ENCODE data around the gene TUBB1. TPM values are rescaled to one million over a fixed set of nuclear protein-coding genes. Genes with fewer than 3 reads are reported as not detected.

The TUBB1 gene
- total RNA-seq (2021) (not detected in 2 replicates), Bru-seq, nascent RNA (not detected), BruChase-seq, experiment 1, labeled RNA remaining after a 2-hour chase (percentile 10 among the genes with signal in this experiment), BruChase-seq, experiment 2, labeled RNA remaining after a 6-hour chase (percentile 9 among the genes with signal in this experiment)
- long read RNA-seq = 0 reads

DNA sequence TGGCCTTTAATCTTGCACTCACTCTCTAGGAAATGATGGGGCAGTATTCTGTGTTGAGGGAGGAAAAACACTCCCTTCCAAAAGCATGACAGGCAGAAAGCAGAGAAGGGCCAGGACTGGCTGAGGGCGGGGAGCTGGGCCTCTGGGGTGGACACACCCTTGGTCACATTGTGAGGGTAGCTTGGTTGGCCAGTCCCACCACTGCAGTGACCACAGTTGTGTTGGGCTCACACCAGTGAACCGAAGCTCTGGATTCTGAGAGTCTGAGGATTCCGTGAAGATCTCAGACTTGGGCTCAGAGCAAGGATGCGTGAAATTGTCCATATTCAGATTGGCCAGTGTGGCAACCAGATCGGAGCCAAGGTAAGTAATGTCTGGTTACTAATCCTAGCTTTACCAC, at the start of gene TUBB1:
Gene TUBB1 (plus strand): TSS at position 213 of the 400 bp plus-strand sequence. CDS start 94 bp downstream, at position 307.
- H3K9me3 ChIP-seq (ENCODE audit: low read depth, low read length, poor library complexity, severe bottlenecking) = no peaks in the 10 kb centered on the region
- no peak for DNase-seq (ENCODE audit: low spot score)
- intact Hi-C loops (cut with micrococcal nuclease; ENCODE audit: unreplicated experiment) = no loop called here
- ChIA-PET POLR2A (ENCODE audit: low non-redundant PET) (no interaction called here), CTCF (no interaction called here)
- no peak within 1 kb of the TSS for H3K4me3 ChIP-seq (ENCODE audit: low read depth, low read length, poor library complexity, severe bottlenecking)
- H3K4me1 ChIP-seq (ENCODE audit: insufficient read depth, low read length, poor library complexity, severe bottlenecking) = peaks cover 15% of the 10 kb centered on the region
- BruUV-seq (replicated peaks) = no TSS peak
- H3K27me3 ChIP-seq (replicated peaks; ENCODE audit: insufficient read depth, low read depth, low read length, poor library complexity) = no peaks in the 10 kb centered on the region
- H3K36me3 ChIP-seq (ENCODE audit: insufficient read depth, low read length, poor library complexity, severe bottlenecking) = peaks cover 3% of the 10 kb centered on the region
- TF ChIP-seq, protein P1, sequence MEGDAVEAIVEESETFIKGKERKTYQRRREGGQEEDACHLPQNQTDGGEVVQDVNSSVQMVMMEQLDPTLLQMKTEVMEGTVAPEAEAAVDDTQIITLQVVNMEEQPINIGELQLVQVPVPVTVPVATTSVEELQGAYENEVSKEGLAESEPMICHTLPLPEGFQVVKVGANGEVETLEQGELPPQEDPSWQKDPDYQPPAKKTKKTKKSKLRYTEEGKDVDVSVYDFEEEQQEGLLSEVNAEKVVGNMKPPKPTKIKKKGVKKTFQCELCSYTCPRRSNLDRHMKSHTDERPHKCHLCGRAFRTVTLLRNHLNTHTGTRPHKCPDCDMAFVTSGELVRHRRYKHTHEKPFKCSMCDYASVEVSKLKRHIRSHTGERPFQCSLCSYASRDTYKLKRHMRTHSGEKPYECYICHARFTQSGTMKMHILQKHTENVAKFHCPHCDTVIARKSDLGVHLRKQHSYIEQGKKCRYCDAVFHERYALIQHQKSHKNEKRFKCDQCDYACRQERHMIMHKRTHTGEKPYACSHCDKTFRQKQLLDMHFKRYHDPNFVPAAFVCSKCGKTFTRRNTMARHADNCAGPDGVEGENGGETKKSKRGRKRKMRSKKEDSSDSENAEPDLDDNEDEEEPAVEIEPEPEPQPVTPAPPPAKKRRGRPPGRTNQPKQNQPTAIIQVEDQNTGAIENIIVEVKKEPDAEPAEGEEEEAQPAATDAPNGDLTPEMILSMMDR (conservative IDR thresholded peaks at IDR 0.05; ENCODE audit: low read depth, low read length) = no peak
- no peak for TF ChIP-seq EZH2 (IDR thresholded peaks at IDR 0.05; ENCODE audit: borderline replicate concordance, low read depth, low read length, poor library complexity, severe bottlenecking)
- no peak within 1 kb of the TSS for H3K27ac ChIP-seq (ENCODE audit: low read depth, low read length, poor library complexity, severe bottlenecking)

DNA sequence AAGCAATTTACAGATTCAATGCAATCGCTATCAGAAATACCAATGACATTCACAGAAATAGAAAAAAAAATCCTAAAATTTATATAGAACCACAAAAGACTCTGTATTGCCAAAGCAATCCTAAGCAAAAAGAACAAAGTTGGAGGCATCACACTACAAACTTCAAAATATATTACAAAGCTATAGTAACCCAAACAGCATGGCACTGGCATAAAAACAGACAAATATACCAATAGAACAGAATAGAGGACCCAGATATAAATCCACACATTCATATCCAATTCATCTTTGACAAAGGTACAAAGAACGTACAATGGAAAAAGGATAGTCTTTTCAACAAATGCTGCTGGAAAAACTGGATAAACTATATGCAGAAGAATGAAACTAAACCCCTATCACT, 49.8 kb upstream of the TUBB1 start:
- BruUV-seq (replicated peaks) = no TSS peak
- POLR2A ChIA-PET (ENCODE audit: low non-redundant PET) = no interaction called here
- H3K9me3 ChIP-seq (ENCODE audit: low read depth, low read length, poor library complexity, severe bottlenecking) = peaks cover 8% of the 10 kb centered on the region

DNA sequence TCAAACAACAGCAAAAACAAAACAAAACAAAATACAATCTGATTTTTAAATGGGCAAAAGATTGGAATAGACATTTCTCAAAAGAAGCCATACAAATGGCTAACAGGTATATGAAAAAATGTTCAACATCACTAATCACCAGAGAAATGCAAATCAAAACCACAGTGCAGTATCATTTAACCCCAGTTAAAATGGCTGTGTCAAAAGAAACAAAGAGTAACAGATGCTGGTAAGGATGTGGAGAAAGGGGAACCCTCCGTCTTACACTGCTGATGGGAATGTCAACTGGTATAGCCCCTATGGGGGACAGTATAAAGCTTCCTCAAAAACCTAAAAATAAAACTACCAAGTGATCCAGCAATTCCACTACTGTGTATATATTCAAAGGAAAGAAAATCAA, 49.1 kb upstream of the TUBB1 start:
- BruUV-seq (replicated peaks) = no TSS peak
- Histone ChIP-seq H3K27ac (ENCODE audit: low read depth, low read length, poor library complexity, severe bottlenecking) (no peak overlapping the region), H3K9me3 (ENCODE audit: low read depth, low read length, poor library complexity, severe bottlenecking) (peaks cover 8% of the 10 kb centered on the region), H3K27me3 (replicated peaks; ENCODE audit: insufficient read depth, low read depth, low read length, poor library complexity) (no peaks in the 10 kb centered on the region), H3K4me1 (ENCODE audit: insufficient read depth, low read length, poor library complexity, severe bottlenecking) (no peaks in the 10 kb centered on the region), H3K4me3 (ENCODE audit: low read depth, low read length, poor library complexity, severe bottlenecking) (no peak overlapping the region), H3K36me3 (ENCODE audit: insufficient read depth, low read length, poor library complexity, severe bottlenecking) (no peaks in the 10 kb centered on the region)
- intact Hi-C loops (cut with micrococcal nuclease; ENCODE audit: unreplicated experiment) = no loop called here
- POLR2A ChIA-PET (ENCODE audit: low non-redundant PET) = no interaction called here
- no peak for DNase-seq (ENCODE audit: low spot score)
- TF ChIP-seq, protein P1 (conservative IDR thresholded peaks at IDR 0.05; ENCODE audit: low read depth, low read length) = no peak
- TF ChIP-seq EZH2 (IDR thresholded peaks at IDR 0.05; ENCODE audit: borderline replicate concordance, low read depth, low read length, poor library complexity, severe bottlenecking) = no peak
- CTCF ChIA-PET = no interaction called here

More for the DNA sequence above, 49.8 kb upstream of the TUBB1 start:
- no peak overlapping the region for H3K4me3 ChIP-seq (ENCODE audit: low read depth, low read length, poor library complexity, severe bottlenecking)
- H3K4me1 ChIP-seq (ENCODE audit: insufficient read depth, low read length, poor library complexity, severe bottlenecking) = no peaks in the 10 kb centered on the region
- intact Hi-C loops (cut with micrococcal nuclease; ENCODE audit: unreplicated experiment) = no loop called here
- no peaks in the 10 kb centered on the region for H3K36me3 ChIP-seq (ENCODE audit: insufficient read depth, low read length, poor library complexity, severe bottlenecking)
- CTCF ChIA-PET = no interaction called here
- TF ChIP-seq, protein P1 (conservative IDR thresholded peaks at IDR 0.05; ENCODE audit: low read depth, low read length) = no peak
- TF ChIP-seq EZH2 (IDR thresholded peaks at IDR 0.05; ENCODE audit: borderline replicate concordance, low read depth, low read length, poor library complexity, severe bottlenecking) = no peak
- no peak for DNase-seq (ENCODE audit: low spot score)
- no peak overlapping the region for H3K27ac ChIP-seq (ENCODE audit: low read depth, low read length, poor library complexity, severe bottlenecking)
- no peaks in the 10 kb centered on the region for H3K27me3 ChIP-seq (replicated peaks; ENCODE audit: insufficient read depth, low read depth, low read length, poor library complexity)

Data from A673 (cell line).